Right lobe of liver (tissue), 4 donors: Measurements from ENCODE around the gene STK11.

ENCODE experiments used
- CTCF ChIP-seq, 4 donors: fragments of 200-600 bp in 3 of 4; fragments of 450-650 bp in 1 of 4; IDR thresholded peaks; one replicate each; pipeline versions ENCODE4 v1.5.1 to v1.8.0; 2016 to 2022; ENCODE audit warnings: antibody characterized with exemption in 4 of 4, mild to moderate bottlenecking in 2 of 4
- POLR2A ChIP-seq: fragments of 450-650 bp; IDR thresholded peaks from one replicate; pipeline ENCODE4 v1.6.1; 2017; ENCODE audit warnings: antibody characterized with exemption, mild to moderate bottlenecking
- donor health status: DM: no; HTN: no; CAD: no.
- donor health status: DM: no; HTN: no; CAD: no.
- donor health status: DM: no; HTN: yes; CAD: no.

- no peak for TF ChIP-seq CTCF (IDR thresholded peaks at IDR 0.05)
- TF ChIP-seq POLR2A = no peak
Observed at GRCh38 chr19:1171755-1172352, 33.7 kb upstream of the STK11 start.
